ENCODE measurements around the gene MAP2K4. TPM values are rescaled to one million over a fixed set of nuclear protein-coding genes. Genes with fewer than 3 reads are reported as not detected.
A peak's percentile ranks its signal among the peaks of the same experiment; 100 is the strongest.

Gene MAP2K4
- total RNA-seq, 1 donor from 2014 or later: 37.5 TPM

- H3K27me3 Mint-ChIP-seq (ENCODE audit: low read depth, unreplicated experiment): no peaks in the 10 kb centered on the region
- peaks cover 6% of the 10 kb centered on the region for H3K36me3 Mint-ChIP-seq (ENCODE audit: low read depth, unreplicated experiment)
- Histone ChIP-seq H3K36me3 (ENCODE audit: insufficient read depth, low read length) (no peaks in the 10 kb centered on the region), H3K4me2 (ENCODE audit: low read length) (peak overlapping the region; percentile 97), H3K4me3 (ENCODE audit: insufficient read depth, low read depth, low read length) (peak overlapping the region; percentile 92), H4K20me1 (ENCODE audit: insufficient read depth, low read length) (no peaks in the 10 kb centered on the region), H3K27me3 (ENCODE audit: insufficient read depth, low read length) (no peaks in the 10 kb centered on the region), H3K79me2 (ENCODE audit: insufficient read depth, low read length) (peaks cover 13% of the 10 kb centered on the region), H2AFZ (ENCODE audit: low read depth, low read length) (peak overlapping the region; percentile 93), H3K9ac (ENCODE audit: low read length) (peak overlapping the region; percentile 93), H3K27ac (ENCODE audit: low read depth, low read length) (peak overlapping the region; percentile 79), H3K4me1 (ENCODE audit: insufficient read depth, low read length) (peaks cover 3% of the 10 kb centered on the region), H3K9me3 (ENCODE audit: insufficient read depth, low read depth, low read length) (no peaks in the 10 kb centered on the region)
- DNase-seq (ENCODE audit: low read depth) (peak; percentile 34), FAIRE-seq (no peak)
- TF ChIP-seq EZH2 (IDR thresholded peaks at IDR 0.05; ENCODE audit: insufficient read depth, low read length) (no peak), CTCF (IDR thresholded peaks at IDR 0.05; ENCODE audit: insufficient read depth, low read depth, low read length) (no peak)
- no peaks in the 10 kb centered on the region for H3K4me1 Mint-ChIP-seq (ENCODE audit: low read depth, unreplicated experiment)
- no peaks in the 10 kb centered on the region for H3K9me3 Mint-ChIP-seq (ENCODE audit: unreplicated experiment)
- H3K27ac Mint-ChIP-seq (ENCODE audit: unreplicated experiment): peak overlapping the region; percentile 88
- peak overlapping the region; percentile 91 for H3K4me3 Mint-ChIP-seq (ENCODE audit: unreplicated experiment)
Measured at GRCh38 chr17:11996722-11997146, 23.9 kb upstream of the MAP2K4 start.

GRCh38 chr17:11997147-11997971, 23.3 kb upstream of the MAP2K4 start, which contains the start of gene ZNF18:
TSS of gene ZNF18 (minus strand) at chr17:11997475. CDS start at chr17:11992829, 4,646 bp downstream.
- Mint-ChIP-seq H3K9me3 (ENCODE audit: unreplicated experiment) (no peaks in the 10 kb centered on the region), H3K36me3 (ENCODE audit: low read depth, unreplicated experiment) (peaks cover 4% of the 10 kb centered on the region), H3K4me3 (ENCODE audit: unreplicated experiment) (peak within 1 kb of the TSS; percentile 91), H3K4me1 (ENCODE audit: low read depth, unreplicated experiment) (no peaks in the 10 kb centered on the region), H3K27me3 (ENCODE audit: low read depth, unreplicated experiment) (no peaks in the 10 kb centered on the region), H3K27ac (ENCODE audit: unreplicated experiment) (peak within 1 kb of the TSS; percentile 88)
- H3K27me3 ChIP-seq (ENCODE audit: insufficient read depth, low read length): no peaks in the 10 kb centered on the region
- H3K27ac ChIP-seq (ENCODE audit: low read depth, low read length): peak within 1 kb of the TSS; percentile 79
- no peaks in the 10 kb centered on the region for H4K20me1 ChIP-seq (ENCODE audit: insufficient read depth, low read length)
- FAIRE-seq (peak; percentile 23), DNase-seq (ENCODE audit: low read depth) (peak; percentile 82)
- peak within 1 kb of the TSS; percentile 97 for H3K4me2 ChIP-seq (ENCODE audit: low read length)
- TF ChIP-seq EZH2 (IDR thresholded peaks at IDR 0.05; ENCODE audit: insufficient read depth, low read length) (no peak), CTCF (IDR thresholded peaks at IDR 0.05; ENCODE audit: insufficient read depth, low read depth, low read length) (no peak)
- H3K9ac ChIP-seq (ENCODE audit: low read length): peak within 1 kb of the TSS; percentile 93
- H3K36me3 ChIP-seq (ENCODE audit: insufficient read depth, low read length): no peaks in the 10 kb centered on the region
- H3K9me3 ChIP-seq (ENCODE audit: insufficient read depth, low read depth, low read length): no peaks in the 10 kb centered on the region
- H3K4me1 ChIP-seq (ENCODE audit: insufficient read depth, low read length): peaks cover 3% of the 10 kb centered on the region
- peaks cover 13% of the 10 kb centered on the region for H3K79me2 ChIP-seq (ENCODE audit: insufficient read depth, low read length)
- peak within 1 kb of the TSS; percentile 92 for H3K4me3 ChIP-seq (ENCODE audit: insufficient read depth, low read depth, low read length)
- H2AFZ ChIP-seq (ENCODE audit: low read depth, low read length): peak within 1 kb of the TSS; percentile 99

- no peaks in the 10 kb centered on the region for H3K4me1 Mint-ChIP-seq (ENCODE audit: low read depth, unreplicated experiment)
- peak overlapping the region; percentile 71 for H3K27ac Mint-ChIP-seq (ENCODE audit: unreplicated experiment)
- peak overlapping the region; percentile 97 for H3K4me2 ChIP-seq (ENCODE audit: low read length)
- H3K9ac ChIP-seq (ENCODE audit: low read length): peak overlapping the region; percentile 93
- DNase-seq (ENCODE audit: low read depth): no peak
- H4K20me1 ChIP-seq (ENCODE audit: insufficient read depth, low read length): no peaks in the 10 kb centered on the region
- peak overlapping the region; percentile 90 for H3K4me3 Mint-ChIP-seq (ENCODE audit: unreplicated experiment)
- H3K4me3 ChIP-seq (ENCODE audit: insufficient read depth, low read depth, low read length): peak overlapping the region; percentile 92
- H3K27ac ChIP-seq (ENCODE audit: low read depth, low read length): peak overlapping the region; percentile 79
- H3K36me3 ChIP-seq (ENCODE audit: insufficient read depth, low read length): no peaks in the 10 kb centered on the region
- peak overlapping the region; percentile 99 for H2AFZ ChIP-seq (ENCODE audit: low read depth, low read length)
- no peaks in the 10 kb centered on the region for H3K9me3 Mint-ChIP-seq (ENCODE audit: unreplicated experiment)
- no peak for FAIRE-seq
- H3K36me3 Mint-ChIP-seq (ENCODE audit: low read depth, unreplicated experiment): no peaks in the 10 kb centered on the region
- H3K4me1 ChIP-seq (ENCODE audit: insufficient read depth, low read length): peaks cover 3% of the 10 kb centered on the region
- TF ChIP-seq CTCF (IDR thresholded peaks at IDR 0.05; ENCODE audit: insufficient read depth, low read depth, low read length) (no peak), EZH2 (IDR thresholded peaks at IDR 0.05; ENCODE audit: insufficient read depth, low read length) (no peak)
- H3K27me3 ChIP-seq (ENCODE audit: insufficient read depth, low read length): no peaks in the 10 kb centered on the region
- H3K9me3 ChIP-seq (ENCODE audit: insufficient read depth, low read depth, low read length): no peaks in the 10 kb centered on the region
- H3K79me2 ChIP-seq (ENCODE audit: insufficient read depth, low read length): peaks cover 13% of the 10 kb centered on the region
- no peaks in the 10 kb centered on the region for H3K27me3 Mint-ChIP-seq (ENCODE audit: low read depth, unreplicated experiment)
Measured at GRCh38 chr17:11997972-11998233, 22.8 kb upstream of the MAP2K4 start.

Data from astrocyte (in vitro differentiated cells and primary cell).